GM13976 (cell line): ENCODE results near the gene SMIM20.

Experiments
- DNase-seq: peaks from one replicate; pipeline ENCODE4 v3.0.0; 2012; ENCODE audit warnings: low spot score
- CTCF ChIP-seq: IDR thresholded peaks from 2 replicates; pipeline ENCODE4 v1.5.1; 2012; ENCODE audit warnings: borderline replicate concordance, mild to moderate bottlenecking; ENCODE audit not compliant: insufficient read depth; ENCODE audit errors: extremely low read depth, missing control alignments, control extremely low read depth
- in situ Hi-C: fragments of 300-500 bp; cut with MboI; formaldehyde crosslinking; loops from one replicate; pipeline ENCODE4 v1.12.0; 2022; ENCODE audit warnings: low sequenced_read_pairs, mixed read lengths, inconsistent platforms; ENCODE audit not compliant: unreplicated experiment

SMIM20 gene

GRCh38 chr4:25972366-25972765 is 58.3 kb downstream of the SMIM20 start:
- in situ Hi-C loops, result no loop called here
- no peak for DNase-seq
- no peak for TF ChIP-seq CTCF

- DNase-seq, result no peak
- no peak for TF ChIP-seq CTCF
- in situ Hi-C loops, result no loop called here
These were observed 59.1 kb downstream of the SMIM20 start for GRCh38 chr4:25972984-25973745.

GRCh38 chr4:25976780-25977179 is 62.8 kb downstream of the SMIM20 start:
- no peak for DNase-seq
- in situ Hi-C loops, result no loop called here
- no peak for TF ChIP-seq CTCF

GRCh38 chr4:25977397-25978170 is 63.6 kb downstream of the SMIM20 start:
- no peak for DNase-seq
- in situ Hi-C loops, result no loop called here
- no peak for TF ChIP-seq CTCF

GRCh38 chr4:25978327-25978726 is 64.3 kb downstream of the SMIM20 start:
- no peak for TF ChIP-seq CTCF
- in situ Hi-C loops, result no loop called here

More at GRCh38 chr4:25978327-25978726, 64.3 kb downstream of the SMIM20 start:
- DNase-seq, result no peak
